Hematopoietic multipotent progenitor cell (in vitro differentiated cells): ENCODE results near the gene ADAM33. TPM values are rescaled to one million over a fixed set of nuclear protein-coding genes. Genes with fewer than 3 reads are reported as not detected.
A peak's percentile ranks its signal among the peaks of the same experiment; 100 is the strongest.

Experiments
- DNase-seq, 3 donors: peaks; one replicate each; pipeline ENCODE4 v3.0.0-alpha.2; 2011 to 2015; ENCODE audit warnings: low read depth in 2 of 3, low spot score in 2 of 3
- total RNA-seq: library from RNA; depleted of rRNA; stranded (reverse); fragments of >200 nt; gene quantifications from one replicate; pipeline ENCODE4 v1.2.3, GENCODE V29; 2012

ADAM33 gene
- total RNA-seq, 1 donor, result not detected

DNA sequence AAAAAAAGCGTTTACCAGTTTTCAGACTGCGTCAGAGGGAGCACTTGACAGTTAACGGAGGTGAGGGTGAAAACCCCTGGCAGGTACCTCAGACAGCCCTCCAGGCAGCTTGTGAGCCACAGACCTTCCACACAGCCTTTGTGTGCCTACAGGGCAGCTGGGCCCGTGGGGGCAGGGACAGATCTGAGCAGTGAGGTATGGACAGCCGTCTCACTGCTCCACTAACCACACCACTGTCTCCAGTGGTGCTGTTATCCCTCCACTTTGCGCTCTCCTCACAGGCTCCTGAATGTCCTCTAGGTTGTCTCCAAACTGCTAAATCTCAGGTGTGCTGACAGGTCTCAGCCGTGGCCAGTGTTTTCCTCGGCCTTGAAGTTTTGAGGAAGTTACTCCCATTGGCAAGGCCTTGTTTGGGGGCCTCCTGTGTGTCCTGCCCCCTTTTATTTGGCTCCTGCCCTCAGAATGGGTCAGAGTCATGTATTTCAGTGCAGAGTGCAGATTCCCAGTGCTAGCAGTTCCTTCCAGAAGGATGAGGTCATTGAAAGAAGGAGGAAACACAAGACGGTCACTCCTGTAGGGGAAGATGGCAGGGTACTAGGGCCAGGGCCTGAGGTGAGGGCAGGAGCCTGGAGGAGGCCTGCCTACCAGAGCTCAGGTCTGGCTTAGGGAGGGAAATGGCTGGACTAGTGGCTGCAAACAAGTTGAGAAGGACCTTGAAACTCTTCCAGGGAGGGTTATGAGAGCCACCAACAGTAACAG lies 30.4 kb downstream of the ADAM33 start:
- DNase-seq, result no peak

DNA sequence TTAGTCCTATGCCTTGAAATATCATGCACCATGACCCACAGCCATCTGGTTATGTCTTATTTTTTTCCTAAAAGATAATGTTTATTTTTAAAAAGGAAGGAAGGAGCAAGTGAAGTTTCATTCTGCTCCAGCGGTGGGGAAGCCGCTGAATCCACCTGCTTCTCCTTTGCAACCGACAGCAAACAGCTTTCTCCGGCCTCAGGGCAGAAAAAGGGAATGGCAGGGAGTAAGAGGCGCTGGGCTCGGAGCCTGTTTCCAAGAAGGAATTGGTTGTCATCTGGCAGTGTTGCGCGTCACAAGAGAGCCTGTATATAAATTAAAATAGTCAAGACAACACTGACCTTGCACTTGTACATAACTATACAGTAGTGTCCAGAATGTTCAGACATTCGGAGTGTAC lies 32.9 kb downstream of the ADAM33 start:
- no peak for DNase-seq

DNA sequence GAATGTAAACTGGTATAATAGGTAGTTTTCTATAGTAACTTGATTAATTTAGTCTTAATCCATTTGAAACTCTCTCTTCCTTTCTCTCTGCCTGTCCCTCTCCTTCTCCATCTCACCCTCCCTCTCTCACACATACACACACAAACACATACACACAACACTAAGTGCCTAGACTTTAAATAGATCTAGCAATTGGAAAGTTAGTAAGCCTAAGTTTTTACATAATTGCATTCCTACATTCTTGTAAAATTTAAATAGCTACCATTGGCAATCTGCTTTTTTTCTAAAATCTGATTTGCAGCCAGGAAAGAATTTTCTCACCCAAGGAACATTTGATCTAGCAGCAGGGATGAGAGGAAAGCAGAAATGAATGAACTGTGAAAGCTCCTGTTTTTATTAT lies 34.3 kb downstream of the ADAM33 start:
- no peak for DNase-seq

- DNase-seq, result no peak
Measured at GRCh38 chr20:3646651-3647050, 35.2 kb downstream of the ADAM33 start.

- no peak for DNase-seq
Measured at GRCh38 chr20:3646067-3646440, 35.8 kb downstream of the ADAM33 start.

DNA sequence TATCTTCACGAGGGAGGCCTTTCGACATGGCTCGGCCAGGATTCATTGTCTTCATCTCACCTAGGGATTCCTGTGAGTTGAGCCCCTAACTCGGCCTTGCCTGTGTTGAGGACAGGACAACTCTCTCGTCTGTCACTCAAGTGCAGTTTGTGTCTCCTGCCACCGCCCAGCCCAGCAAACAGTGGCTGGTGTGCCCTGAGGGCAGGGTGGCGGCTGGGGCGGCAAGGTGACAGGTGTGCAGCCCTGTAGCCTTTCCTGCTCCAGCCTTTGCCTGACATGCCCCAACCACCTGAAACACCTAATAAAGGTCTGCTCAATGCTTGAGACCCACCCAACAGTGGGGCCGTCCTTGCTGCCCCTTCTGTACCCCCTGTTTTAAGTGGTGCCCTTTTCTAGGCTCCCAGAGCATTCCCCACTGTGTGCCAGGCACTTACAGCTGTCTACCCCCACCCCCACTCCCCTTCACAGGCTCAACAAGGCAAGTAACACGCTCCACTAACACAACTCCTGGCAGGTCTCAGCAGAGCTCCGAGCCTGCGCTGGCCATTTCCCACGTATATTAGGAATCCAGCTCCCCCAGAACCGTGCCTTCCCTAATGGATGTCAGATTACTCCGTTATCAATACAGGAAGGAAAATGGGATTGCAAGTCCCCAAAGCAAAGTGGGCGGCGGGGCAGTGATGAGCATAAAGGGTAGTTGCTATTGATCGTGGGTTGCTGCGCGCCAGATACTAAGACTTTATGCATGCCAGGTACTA lies 36.3 kb downstream of the ADAM33 start:
- no peak for DNase-seq

DNA sequence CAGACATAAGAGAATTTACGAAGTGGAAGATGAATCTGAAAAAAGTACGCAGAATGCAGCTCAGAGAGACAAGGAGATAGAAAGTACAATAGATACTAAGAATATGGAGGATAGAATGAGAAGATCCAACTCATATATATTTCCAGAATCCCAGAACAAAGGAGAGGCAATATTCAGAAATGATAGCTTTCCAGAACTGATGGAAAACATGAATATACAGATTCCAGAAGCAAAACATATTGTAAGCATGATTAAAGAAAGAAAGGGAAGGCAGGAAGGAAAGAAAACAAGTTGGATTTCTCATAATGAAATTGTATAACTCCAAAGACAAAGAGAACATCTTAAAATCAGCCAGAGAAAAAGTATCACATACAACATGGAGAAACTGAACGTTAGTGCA lies 41.6 kb downstream of the ADAM33 start:
- no peak for DNase-seq

DNA sequence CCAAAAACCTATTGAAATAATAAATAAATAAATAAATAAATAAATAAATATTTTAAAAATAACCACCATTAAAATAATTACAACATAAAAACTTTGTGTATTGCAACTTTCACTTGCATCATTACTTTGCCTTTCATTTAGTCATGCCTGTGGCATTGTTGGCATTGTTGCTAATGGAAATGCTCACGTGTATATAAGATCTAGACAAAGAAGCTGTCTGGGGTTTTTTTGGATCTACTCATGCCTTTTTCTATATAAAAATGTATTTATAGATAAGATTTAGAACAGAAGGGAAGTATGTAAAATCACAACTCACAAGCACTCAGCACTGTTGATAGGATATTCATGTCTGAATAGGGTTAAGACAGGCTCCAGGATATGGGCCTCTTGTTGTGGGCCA lies 46.5 kb downstream of the ADAM33 start:
- no peak for DNase-seq

DNA sequence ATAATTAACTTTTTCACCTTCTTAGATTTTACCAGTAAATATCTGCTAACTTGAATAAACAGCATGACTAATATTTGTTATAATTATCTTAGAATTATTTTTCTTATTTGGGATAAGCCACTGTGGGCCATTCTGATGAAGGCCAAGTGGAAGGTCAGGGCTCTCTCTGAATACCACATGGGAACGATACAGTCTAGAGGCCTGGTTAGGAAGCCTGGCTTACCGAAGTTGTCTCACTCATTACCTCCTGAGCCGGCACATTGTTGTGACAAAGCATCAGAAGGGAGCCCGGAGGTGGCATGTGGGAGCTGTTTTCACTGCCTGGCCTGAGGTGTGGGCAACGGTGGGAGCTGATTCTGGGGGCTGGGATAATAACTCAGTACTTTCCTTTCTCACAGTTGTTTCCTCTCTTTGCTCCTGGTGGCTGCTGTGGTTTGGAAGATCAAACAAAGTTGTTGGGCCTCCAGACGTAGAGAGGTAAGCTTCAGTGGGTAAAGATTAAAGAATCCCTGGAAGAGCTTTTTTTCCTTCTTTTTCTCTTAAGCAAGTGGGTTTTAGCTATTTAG lies 47.8 kb downstream of the ADAM33 start:
- no peak for DNase-seq

DNA sequence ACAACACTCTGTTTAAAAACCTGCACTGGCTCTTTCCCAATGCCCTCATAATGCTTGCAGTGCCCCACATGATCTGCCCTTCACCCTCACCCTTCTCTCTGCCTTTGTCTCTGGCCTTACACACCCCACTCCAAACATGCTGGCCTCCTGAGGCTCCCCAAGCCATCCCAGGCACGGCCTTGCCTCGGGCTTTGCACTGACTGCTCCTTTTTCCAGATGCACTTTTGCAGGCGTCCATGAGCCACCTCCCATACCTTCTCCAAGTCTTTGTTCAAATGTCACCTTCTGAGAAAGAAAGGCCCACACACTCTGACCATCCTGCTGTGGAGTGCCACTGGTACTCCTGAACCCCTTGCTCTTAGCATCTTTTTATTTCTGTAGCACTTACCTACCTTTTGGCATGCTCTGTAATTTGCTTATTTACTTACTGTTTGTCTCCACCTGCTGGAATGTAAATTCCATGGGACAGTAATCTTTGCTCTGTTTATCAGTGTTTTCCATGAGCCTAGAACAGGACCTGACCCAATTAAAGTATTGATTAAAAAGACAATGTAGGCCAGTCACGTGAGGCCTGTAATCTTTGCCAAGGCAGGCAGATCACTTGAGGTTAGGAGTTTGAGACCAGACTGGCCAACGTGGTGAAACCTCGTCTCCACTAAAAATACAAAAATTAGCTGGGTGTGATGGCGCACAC lies 49.4 kb downstream of the ADAM33 start:
- DNase-seq, result peak in 1 of 3 donors; percentile 3

DNA sequence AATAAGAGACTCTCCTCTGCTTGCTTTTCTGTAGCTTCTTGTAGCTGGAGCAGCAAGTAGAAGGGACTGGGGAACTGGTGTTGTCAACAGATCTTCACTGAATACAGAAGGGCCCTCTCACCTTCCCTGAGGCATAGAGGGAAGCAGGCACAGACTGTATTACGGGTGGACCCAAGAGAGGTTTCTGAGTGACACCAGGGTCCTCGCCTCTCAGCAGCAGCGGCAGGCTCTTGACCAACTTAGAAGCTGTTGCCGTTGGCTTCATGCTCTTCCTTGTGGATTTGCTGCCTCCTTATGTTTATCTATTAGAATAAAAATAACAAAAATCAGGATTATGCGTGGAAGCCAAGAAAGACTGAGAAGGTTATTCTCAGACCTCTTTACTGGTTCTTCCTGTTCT lies 50.3 kb downstream of the ADAM33 start:
- DNase-seq, result no peak

DNA sequence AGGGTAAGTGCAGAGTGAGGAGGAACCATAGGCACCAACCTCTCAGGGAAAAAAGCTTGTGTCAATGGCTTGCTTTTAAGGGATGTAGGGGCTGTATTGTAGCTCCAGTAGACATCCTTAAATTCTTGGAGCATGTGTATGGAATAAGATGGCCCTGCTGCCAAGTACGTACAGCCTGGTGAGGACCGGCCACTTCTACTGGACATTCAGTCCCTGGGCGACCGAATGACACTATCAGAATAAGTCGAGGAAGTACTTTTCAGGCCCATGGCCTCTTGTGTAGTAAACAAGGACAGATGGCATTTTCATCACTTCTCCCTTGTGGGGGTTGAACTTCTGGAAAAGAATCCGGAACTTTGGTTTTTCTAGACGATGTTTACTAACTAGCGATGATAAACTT lies 51.4 kb downstream of the ADAM33 start:
- DNase-seq, result no peak

DNA sequence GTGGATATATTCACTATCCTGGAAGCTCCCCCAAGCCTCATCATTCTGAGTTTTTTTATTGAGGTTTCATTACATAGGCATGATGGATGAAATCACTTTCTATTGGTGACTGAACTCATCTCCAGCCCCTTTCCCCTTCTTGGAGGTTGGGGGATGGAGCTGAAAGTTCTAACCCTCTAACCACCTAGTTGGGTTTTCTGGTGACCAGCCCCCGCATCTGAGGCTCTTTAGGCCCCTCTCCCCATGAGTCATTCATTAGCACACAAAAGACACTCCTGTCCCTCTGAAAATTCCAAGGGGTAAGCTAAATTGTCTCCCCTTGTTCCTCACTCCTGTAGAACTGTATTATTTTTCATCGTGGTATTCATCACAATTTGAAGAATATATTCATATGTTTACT lies 51.9 kb downstream of the ADAM33 start:
- no peak for DNase-seq

DNA sequence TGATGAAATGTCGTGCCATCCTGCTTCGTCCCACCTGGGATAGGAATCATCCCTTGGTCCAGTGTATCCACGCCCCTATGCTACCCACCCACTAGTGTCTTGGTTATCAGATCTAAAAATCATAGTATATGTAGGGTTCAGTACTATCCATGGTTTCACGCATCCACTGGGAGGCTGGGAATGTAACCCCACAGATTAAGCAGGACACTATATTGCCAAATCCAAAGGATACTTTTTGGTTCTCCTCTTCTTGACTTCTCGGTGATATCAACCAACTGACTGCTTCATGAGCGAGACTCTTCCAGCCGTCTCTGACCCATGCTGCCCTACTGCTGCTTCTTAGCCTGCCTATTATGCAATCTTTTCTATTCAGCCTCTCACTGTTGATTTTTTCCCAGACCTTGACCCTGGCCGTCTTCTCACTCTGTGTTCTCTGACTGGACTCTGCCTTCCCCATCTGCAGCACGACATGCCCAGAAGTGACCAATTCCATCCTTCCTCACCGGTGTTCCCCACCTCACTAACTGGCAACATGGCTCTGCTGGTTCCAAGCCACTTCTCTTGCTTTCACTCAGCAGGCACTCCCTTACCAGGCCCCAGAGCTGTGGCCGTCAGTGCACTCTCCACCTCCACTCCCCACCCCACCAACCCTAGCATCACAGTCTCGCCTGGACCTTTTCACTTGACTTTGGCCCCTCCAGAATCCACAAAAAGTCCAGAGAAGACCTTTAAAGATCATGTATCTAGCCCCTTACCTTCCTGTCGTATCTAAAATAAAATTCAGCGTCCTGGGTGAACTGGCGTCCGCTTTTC lies 53.1 kb downstream of the ADAM33 start:
- DNase-seq, result no peak

- no peak for DNase-seq
Measured at GRCh38 chr20:3627476-3627875, 54.3 kb downstream of the ADAM33 start.

- no peak for DNase-seq
Measured at GRCh38 chr20:3622406-3622805, 59.4 kb downstream of the ADAM33 start.

GRCh38 chr20:3621111-3621510 lies 60.7 kb downstream of the ADAM33 start:
- no peak for DNase-seq
